Ectodermal cell (in vitro differentiated cells): Measurements from ENCODE around the gene PIM2.

Source experiments
- H3K27ac ChIP-seq: 2 replicates; pipeline ENCODE4 v1.7.0; 2013; ENCODE audit warnings: mild to moderate bottlenecking, low read depth, low read length; ENCODE audit not compliant: insufficient read depth, poor library complexity, severe bottlenecking
- H3K27me3 ChIP-seq: 2 replicates; pipeline ENCODE4 v1.7.0; 2013; ENCODE audit warnings: mild to moderate bottlenecking, low read length; ENCODE audit not compliant: insufficient read depth, control insufficient read depth, poor library complexity, severe bottlenecking
- H3K36me3 ChIP-seq: one replicate; pipeline ENCODE4 v1.7.0; 2013; ENCODE audit warnings: low read length; ENCODE audit not compliant: control insufficient read depth, insufficient read depth
- H3K4me1 ChIP-seq: one replicate; pipeline ENCODE4 v1.7.0; 2013; ENCODE audit warnings: low read length; ENCODE audit not compliant: control insufficient read depth, insufficient read depth
- H3K4me3 ChIP-seq: 2 replicates; pipeline ENCODE4 v1.7.0; 2013; ENCODE audit warnings: low read depth, low read length, control low read depth; ENCODE audit not compliant: insufficient read depth
- H3K9me3 ChIP-seq: 2 replicates; pipeline ENCODE4 v1.7.0; 2013; ENCODE audit warnings: mild to moderate bottlenecking, low read length, moderate library complexity; ENCODE audit not compliant: control insufficient read depth
- WGBS, 2 experiments: methylation state at CpG; one replicate each; pipeline ENCODE4 v1.1.7; 2013; ENCODE audit warnings: missing lambda C conversion rate in 2 of 2; 5-methylcytosine and 5-hydroxymethylcytosine counted together

Gene PIM2

DNA sequence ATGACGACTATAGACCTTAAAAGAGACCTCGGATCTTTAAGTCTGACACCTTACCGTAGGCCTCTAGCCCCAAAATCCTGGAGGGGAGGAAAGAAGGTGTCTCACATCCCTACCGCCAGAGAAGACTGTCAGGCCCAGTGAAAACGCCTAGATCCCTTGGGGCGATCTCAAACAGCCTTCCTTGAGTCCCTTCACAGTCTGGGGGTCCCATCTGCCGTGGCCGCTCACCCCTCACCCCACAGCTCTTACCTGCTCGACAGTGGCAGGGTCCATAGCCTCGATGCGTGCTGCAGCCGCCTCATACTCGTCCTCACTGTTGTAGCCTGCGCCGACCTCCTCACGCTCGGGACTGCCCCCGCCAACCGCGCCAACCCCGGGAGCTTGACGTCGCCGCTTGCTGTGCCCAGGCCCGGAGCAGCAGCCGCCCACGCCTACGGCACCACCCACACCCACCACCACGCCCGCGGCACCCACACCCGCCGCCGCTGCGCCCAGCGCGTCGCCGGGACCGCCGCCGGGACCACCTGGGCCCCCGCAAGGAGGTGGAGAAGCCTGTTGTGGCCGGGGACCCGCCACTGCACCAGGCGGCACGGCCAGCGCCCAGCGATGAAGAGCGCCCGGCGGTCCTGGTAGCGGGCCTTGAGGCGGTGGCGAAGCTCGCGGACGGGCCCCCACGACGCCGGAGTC lies 38.0 kb upstream of the PIM2 start:
- peak overlapping the region; percentile 68 for H3K4me3 ChIP-seq
- H3K9me3 ChIP-seq, result no peaks in the 10 kb centered on the region
- WGBS, 2 experiments, result 3 to 4% methylated on average over 57 to 61 of the region's 61 CpGs
- H3K4me1 ChIP-seq, result peaks cover 5% of the 10 kb centered on the region
- no peak overlapping the region for H3K27ac ChIP-seq
- H3K36me3 ChIP-seq, result no peaks in the 10 kb centered on the region
- no peaks in the 10 kb centered on the region for H3K27me3 ChIP-seq

DNA sequence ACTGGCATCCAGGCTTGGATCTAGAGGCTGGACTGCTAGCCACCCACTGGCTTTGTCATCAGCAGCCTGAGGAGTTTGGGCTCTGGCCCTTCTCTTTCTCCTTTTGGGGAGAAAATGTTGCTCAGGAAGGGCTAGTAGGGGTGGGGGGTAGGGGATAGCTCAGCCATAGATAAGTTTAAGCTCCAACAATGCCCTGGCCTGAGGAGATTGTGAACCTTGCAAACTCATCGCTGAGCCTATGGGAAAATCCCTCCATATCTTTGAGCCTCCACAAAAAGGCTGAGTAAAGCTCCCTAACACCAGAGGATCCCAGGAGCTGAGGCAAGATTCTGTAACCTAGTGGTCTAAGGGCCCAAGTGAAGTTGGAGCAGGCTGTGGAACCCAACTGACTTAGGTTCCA lies 29.8 kb upstream of the PIM2 start:
- Histone ChIP-seq H3K4me1 (no peaks in the 10 kb centered on the region), H3K9me3 (no peaks in the 10 kb centered on the region), H3K27me3 (no peaks in the 10 kb centered on the region), H3K4me3 (no peak overlapping the region), H3K27ac (no peak overlapping the region), H3K36me3 (no peaks in the 10 kb centered on the region)
- WGBS, 2 experiments, result 95 to 100% methylated on average over 1 of the region's 1 CpG

DNA sequence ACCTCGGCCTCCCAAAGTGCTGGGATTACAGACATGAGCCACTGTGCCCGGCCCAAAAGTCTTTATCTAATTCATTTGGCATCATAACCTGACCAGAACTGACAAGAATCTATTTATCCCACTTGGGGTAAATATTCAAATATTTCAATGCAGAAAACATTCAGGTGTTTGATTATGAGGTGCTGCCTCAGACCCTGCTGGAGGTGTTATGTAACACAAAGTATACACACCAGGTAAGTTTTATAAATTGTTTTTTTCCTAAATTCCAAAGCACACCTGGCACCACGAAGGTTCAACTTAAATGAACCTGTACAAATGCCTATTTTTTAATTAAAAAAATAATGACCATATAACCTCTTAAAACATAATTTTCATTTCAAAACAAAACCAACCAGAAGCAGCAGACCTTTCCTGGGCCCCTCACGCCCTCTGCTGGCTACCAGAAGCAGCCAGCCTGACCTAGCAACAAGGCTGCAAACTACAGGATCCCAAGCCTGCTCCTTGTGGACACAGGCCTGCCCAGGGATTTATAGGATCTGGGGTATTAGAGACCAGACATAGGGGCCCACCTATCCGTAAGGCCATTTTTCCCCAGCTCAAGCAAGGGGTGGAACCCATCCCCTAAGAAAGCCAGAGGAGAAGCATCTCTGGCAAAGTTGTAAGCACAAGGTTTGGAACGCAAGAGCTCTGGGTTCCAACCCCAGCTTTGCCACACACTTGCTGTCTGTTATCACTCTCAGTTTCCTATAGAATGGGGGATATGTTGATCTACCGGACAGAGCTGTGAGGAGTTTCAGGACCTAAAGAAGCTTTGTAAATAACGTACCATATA lies 26.9 kb upstream of the PIM2 start:
- WGBS, 2 experiments, result 72 to 76% methylated on average over 7 of the region's 8 CpGs
- H3K27me3 ChIP-seq, result no peaks in the 10 kb centered on the region
- H3K4me1 ChIP-seq, result no peaks in the 10 kb centered on the region
- no peak overlapping the region for H3K4me3 ChIP-seq
- H3K9me3 ChIP-seq, result no peaks in the 10 kb centered on the region
- H3K36me3 ChIP-seq, result no peaks in the 10 kb centered on the region
- no peak overlapping the region for H3K27ac ChIP-seq

DNA sequence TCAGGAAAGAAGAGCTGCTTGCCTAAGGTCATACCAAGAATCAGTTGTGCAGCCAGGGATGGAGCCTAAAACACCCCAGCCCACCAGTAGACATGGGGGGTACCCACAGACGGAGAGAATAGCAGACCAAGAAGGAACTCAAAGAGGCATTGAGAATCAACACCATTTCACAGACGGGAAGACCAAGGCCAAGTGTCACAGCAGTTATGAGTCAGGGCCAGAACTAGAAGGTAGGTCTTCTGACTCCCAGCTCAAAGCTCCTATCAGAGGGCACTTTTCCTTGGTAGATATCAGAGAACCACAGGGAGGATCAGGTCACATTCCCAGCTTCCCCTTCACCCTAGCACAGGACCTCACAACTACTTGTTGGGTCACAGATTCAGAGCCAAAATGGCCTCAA lies 24.1 kb upstream of the PIM2 start:
- H3K27ac ChIP-seq, result no peak overlapping the region
- H3K4me1 ChIP-seq, result no peaks in the 10 kb centered on the region
- WGBS, 2 experiments, result 95 to 96% methylated on average over 2 of the region's 2 CpGs
- H3K9me3 ChIP-seq, result no peaks in the 10 kb centered on the region
- H3K4me3 ChIP-seq, result no peak overlapping the region
- H3K36me3 ChIP-seq, result no peaks in the 10 kb centered on the region
- no peaks in the 10 kb centered on the region for H3K27me3 ChIP-seq

DNA sequence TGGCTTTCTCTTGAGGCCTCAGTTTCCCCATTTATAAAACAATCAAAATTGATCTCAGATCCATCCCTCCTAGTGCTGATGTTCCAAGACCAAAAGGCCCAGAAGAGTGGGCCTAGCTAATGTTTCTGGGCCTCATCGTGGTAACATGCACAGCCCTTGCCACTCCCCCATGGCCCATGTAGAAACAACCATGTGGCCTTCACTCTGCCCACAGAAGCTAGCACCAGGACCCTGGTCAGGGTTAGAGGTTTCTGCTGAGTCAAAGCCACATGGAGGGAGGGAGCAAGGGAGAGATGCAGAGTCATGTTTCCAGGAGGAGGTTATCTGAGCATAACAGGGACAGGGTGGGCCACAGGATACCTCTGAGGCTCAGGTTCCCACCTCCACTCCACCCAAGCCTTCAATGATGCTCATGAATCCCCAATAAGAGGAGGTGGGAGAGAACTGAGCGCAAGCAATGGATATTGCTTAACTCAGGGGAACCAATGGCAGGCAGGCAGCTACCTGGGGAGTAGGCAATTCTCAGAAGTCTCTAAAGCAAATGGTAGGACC lies 21.7 kb upstream of the PIM2 start:
- no peaks in the 10 kb centered on the region for H3K9me3 ChIP-seq
- no peaks in the 10 kb centered on the region for H3K27me3 ChIP-seq
- H3K4me1 ChIP-seq, result peaks cover 6% of the 10 kb centered on the region
- WGBS, 2 experiments, result 96 to 100% methylated on average over 2 of the region's 2 CpGs
- H3K4me3 ChIP-seq, result no peak overlapping the region
- H3K36me3 ChIP-seq, result no peaks in the 10 kb centered on the region
- H3K27ac ChIP-seq, result no peak overlapping the region

DNA sequence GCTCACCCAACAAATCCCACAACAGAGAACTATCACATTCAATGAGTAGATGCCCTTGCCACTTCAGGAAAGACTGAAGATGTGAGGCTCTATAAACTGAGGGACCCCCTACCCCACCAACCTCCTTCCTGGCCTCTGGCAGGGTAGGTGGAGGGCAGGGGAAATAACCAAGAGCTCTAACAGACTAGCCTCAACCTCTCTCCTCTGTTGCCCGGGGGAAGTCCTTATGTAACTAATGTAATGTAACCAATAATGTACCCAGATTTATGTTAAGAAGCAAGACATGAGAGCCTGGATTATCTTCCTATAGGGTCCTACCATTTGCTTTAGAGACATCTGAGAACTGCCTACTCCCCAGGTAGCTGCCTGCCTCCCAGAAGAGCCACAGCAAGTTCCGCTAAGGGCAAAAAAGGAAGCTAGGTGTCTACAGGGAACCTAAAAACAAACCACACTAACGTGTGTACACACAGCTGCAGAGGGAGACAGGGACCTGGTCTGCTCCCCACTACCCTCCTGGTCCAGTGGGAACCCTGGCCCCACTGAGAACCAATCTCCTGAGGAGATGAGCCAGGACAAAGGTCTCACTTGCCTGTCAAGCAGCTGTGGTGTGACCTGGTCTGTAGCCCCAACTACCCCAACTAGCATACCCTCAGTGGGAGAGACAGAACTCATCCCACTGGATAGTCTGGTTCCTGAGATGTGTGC lies 20.9 kb upstream of the PIM2 start:
- Histone ChIP-seq H3K27ac (no peak overlapping the region), H3K4me1 (peaks cover 6% of the 10 kb centered on the region), H3K4me3 (no peak overlapping the region), H3K27me3 (no peaks in the 10 kb centered on the region), H3K36me3 (peaks cover 4% of the 10 kb centered on the region), H3K9me3 (no peaks in the 10 kb centered on the region)
- WGBS, 2 experiments, result 88 to 95% methylated on average over 2 to 3 of the region's 3 CpGs

DNA sequence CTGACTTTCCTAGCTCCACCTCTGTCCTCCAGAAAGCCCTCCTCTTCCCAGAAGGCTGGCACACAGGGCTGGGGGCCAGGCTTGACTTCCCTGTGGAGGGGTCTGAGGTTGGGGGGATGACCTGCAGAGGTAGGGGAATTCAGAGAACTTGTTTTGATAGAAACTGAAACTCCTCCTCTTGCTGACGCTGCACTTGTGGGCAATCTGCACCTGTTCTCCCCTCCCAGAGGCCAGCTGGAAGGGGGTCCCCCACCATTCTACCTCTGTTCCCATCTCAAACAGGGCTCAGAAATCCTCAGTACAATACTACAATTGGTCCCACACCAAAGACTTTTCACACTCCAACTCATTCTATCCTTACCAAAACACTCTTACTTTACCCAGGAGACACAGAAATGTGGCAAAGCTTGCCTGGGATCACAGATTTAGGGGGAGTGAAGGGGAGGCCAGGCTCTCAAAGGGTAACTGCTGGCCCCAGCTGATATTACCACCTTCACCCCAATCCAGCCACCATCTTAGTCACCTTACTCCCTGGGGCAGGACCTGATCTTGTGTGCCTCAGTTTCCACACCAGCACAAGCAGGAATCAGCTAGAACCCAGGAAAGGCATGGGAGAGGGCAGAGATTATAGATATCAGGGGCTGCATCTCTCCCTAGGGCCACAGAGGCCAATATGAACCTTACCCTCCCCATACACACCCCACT lies 20.0 kb upstream of the PIM2 start:
- Histone ChIP-seq H3K4me1 (peaks cover 6% of the 10 kb centered on the region), H3K9me3 (no peaks in the 10 kb centered on the region), H3K36me3 (peaks cover 6% of the 10 kb centered on the region), H3K27me3 (no peaks in the 10 kb centered on the region), H3K4me3 (no peak overlapping the region), H3K27ac (no peak overlapping the region)
- WGBS, 2 experiments, result 83 to 87% methylated on average over 1 of the region's 1 CpG

DNA sequence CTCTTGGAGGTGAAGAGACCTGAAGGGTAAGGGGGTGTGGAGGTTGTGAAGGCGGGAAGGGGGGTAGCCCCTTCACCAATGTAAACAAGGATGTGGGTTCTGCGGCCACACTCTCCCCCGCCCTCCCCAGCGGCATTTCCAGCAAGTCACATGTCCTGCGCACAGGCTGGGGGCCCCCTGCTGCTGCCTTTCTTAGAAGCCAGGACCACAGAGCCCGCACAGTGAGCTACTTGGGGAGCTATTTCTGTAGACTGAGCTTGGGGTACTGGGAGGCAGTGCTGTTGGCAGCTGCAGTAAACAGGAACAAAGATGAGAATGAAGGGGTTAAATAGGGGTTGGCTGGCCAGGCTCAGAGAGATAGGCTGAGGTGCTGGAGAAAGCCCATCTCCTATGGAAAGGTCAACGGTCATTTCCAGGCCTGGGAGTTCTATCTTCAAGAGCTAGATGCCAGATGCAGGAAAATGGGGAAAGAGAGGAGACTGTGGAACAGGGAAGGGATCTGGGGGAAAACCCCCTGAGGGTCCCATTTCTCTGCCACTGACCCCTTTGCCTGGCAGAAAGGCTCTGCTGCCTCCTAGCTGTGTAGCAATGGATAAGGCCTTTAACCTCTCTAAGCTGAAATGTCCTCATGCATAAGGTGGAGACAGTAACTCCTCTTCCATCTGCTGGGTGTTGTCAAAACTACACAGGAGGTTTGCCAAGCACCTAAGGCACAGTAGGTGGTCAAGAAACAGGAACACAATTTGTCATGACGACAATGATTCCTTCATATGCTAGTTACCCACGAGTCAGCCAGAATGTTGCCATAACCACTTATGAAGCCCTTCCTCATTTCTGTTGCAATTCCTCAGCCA lies 18.5 kb upstream of the PIM2 start:
- H3K36me3 ChIP-seq, result peaks cover 13% of the 10 kb centered on the region
- H3K4me3 ChIP-seq, result no peak overlapping the region
- H3K9me3 ChIP-seq, result no peaks in the 10 kb centered on the region
- H3K27ac ChIP-seq, result no peak overlapping the region
- 19 to 21% methylated on average over 9 of the region's 9 CpGs for WGBS, 2 experiments
- no peaks in the 10 kb centered on the region for H3K27me3 ChIP-seq
- peaks cover 6% of the 10 kb centered on the region for H3K4me1 ChIP-seq

DNA sequence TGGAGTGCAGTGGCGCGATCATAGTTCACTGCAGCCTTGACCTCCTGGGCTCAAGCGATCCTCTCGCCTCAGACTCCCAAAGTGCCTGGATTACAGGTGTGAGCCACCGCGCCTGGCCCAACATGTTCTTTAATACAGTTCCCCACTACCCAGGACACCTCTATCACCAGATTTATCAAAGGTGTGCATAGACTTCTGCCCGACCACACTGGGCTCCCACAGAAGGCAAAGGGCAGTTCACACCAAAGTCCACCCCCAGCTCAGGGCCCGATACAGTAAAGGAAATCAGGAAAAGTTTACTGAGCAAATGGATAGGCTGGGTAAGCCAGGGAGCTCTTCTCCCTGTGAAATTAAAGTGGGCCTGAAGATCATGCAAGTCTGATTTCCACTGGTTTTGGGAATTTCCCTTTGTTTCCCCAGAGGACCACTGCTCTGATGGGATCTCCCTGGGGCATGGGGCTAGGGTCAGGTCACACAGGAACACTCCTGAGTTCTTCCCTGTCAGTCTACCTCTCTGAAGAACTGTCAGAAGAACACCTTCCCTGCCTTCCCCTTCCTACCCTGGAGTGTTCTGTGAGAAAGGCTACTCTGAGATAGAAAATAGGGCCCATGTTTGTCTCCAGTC lies 17.7 kb upstream of the PIM2 start:
- no peaks in the 10 kb centered on the region for H3K9me3 ChIP-seq
- no peak overlapping the region for H3K4me3 ChIP-seq
- H3K36me3 ChIP-seq, result peaks cover 13% of the 10 kb centered on the region
- 92 to 95% methylated on average over 8 of the region's 8 CpGs for WGBS, 2 experiments
- H3K4me1 ChIP-seq, result peaks cover 6% of the 10 kb centered on the region
- no peaks in the 10 kb centered on the region for H3K27me3 ChIP-seq
- no peak overlapping the region for H3K27ac ChIP-seq
